Keratinocyte (primary cell): ENCODE results near the gene ATOX1. TPM values are rescaled to one million over a fixed set of nuclear protein-coding genes. Genes with fewer than 3 reads are reported as not detected.
"Not testable (repeated sequence)": the region's sequence is repeated elsewhere in the genome, so short reads cannot be mapped to it uniquely, and the experiment has no call there.

Source experiments
- DNase-seq: peaks from one replicate; pipeline ENCODE4 v3.0.0-alpha.2; 2011; ENCODE audit warnings: low read depth, missing footprints, low spot score
- FAIRE-seq: peaks from 2 replicates; lab custom pipeline; 2011; peaks lifted over from hg19 to GRCh38; lab: Jason Lieb, UNC
- H2AFZ ChIP-seq: 2 replicates; pipeline ENCODE4 v1.6.0; 2012; ENCODE audit warnings: low read length, control low read depth, inconsistent platforms; ENCODE audit not compliant: control insufficient read depth
- H3K27ac ChIP-seq: 2 replicates; pipeline ENCODE4 v1.5.1; 2011; ENCODE audit warnings: low read length; ENCODE audit not compliant: control insufficient read depth, insufficient read depth
- H3K27me3 ChIP-seq: 3 replicates; pipeline ENCODE4 v1.6.0; 2011; ENCODE audit warnings: low read length; ENCODE audit not compliant: control insufficient read depth, insufficient read depth; ENCODE audit errors: extremely low read depth
- H3K36me3 ChIP-seq, 2 experiments: 2 replicates in 1 of 2; 3 replicates in 1 of 2; pipeline ENCODE4 v1.5.1; 2011; ENCODE audit warnings: low read length in 2 of 2, mild to moderate bottlenecking in 1 of 2; ENCODE audit not compliant: control insufficient read depth in 2 of 2, insufficient read depth in 2 of 2; ENCODE audit errors: extremely low read depth in 1 of 2
- H3K4me1 ChIP-seq: 3 replicates; pipeline ENCODE4 v1.5.1; 2011; ENCODE audit warnings: low read length; ENCODE audit not compliant: control insufficient read depth, insufficient read depth; ENCODE audit errors: extremely low read depth
- H3K4me2 ChIP-seq: 3 replicates; pipeline ENCODE4 v1.6.0; 2011; ENCODE audit warnings: low read depth, low read length; ENCODE audit not compliant: control insufficient read depth, insufficient read depth; ENCODE audit errors: extremely low read depth
- H3K4me3 ChIP-seq, 3 experiments: fragments of 200-600 bp in 1 of 3; sonication (generic) in 1 of 3; 2 replicates in 2 of 3; 3 replicates in 1 of 3; pipeline ENCODE4 v1.5.1; 2011 to 2016; ENCODE audit warnings: low read length in 3 of 3, mild to moderate bottlenecking in 3 of 3, control low read depth in 2 of 3, inconsistent platforms in 1 of 3, low read depth in 1 of 3, mixed read lengths in 1 of 3, mixed run types in 1 of 3, moderate library complexity in 1 of 3; ENCODE audit not compliant: control insufficient read depth in 2 of 3, insufficient read depth in 2 of 3; ENCODE audit errors: extremely low read depth in 1 of 3
- H3K79me2 ChIP-seq: 2 replicates; pipeline ENCODE4 v1.6.0; 2012; ENCODE audit warnings: low read length; ENCODE audit not compliant: control insufficient read depth, insufficient read depth
- H3K9ac ChIP-seq: 3 replicates; pipeline ENCODE4 v1.6.0; 2011; ENCODE audit warnings: low read length; ENCODE audit not compliant: control insufficient read depth, insufficient read depth; ENCODE audit errors: extremely low read depth
- H3K9me1 ChIP-seq: 3 replicates; pipeline ENCODE4 v1.6.0; 2011; ENCODE audit warnings: low read length; ENCODE audit not compliant: control insufficient read depth, insufficient read depth; ENCODE audit errors: extremely low read depth
- H3K9me3 ChIP-seq: 2 replicates; pipeline ENCODE4 v1.5.1; 2012; ENCODE audit warnings: low read depth, low read length; ENCODE audit not compliant: control insufficient read depth
- H4K20me1 ChIP-seq: 3 replicates; pipeline ENCODE4 v1.6.0; 2011; ENCODE audit warnings: low read length; ENCODE audit not compliant: control insufficient read depth, insufficient read depth; ENCODE audit errors: extremely low read depth
- EZH2 ChIP-seq: IDR thresholded peaks from one replicate; pipeline ENCODE4 v1.6.1; 2012; ENCODE audit warnings: inconsistent platforms, mild to moderate bottlenecking, low read length, moderate library complexity
- dilution Hi-C: fragments of 300-500 bp; cut with MboI; formaldehyde crosslinking; loops from one replicate; pipeline ENCODE4 v1.7.0; 2020; ENCODE audit warnings: low sequenced_read_pairs; ENCODE audit not compliant: extremely low pct_ligation_motif_present
- polyA plus RNA-seq, 5 experiments: library from polyadenylated mRNA; depleted of rRNA in 3 of 5; stranded (reverse) in 3 of 5; stranded (forward) in 1 of 5; unstranded in 1 of 5; fragments of >200 nt; gene quantifications; 1 replicate in 1 of 5; 2 replicates in 3 of 5; 3 replicates in 1 of 5; pipeline versions ENCODE4 v1.2.1 to v1.2.3, GENCODE V29; 2011 to 2012; ENCODE audit warnings: missing spikeins in 2 of 5, low read depth in 1 of 5, low replicate concordance in 1 of 5
- TF ChIP-seq, protein P1 (sequence below), 3 experiments: IDR thresholded peaks in 1 of 3; conservative IDR thresholded peaks in 1 of 3; optimal IDR thresholded peaks in 1 of 3; 2 replicates in 2 of 3; 3 replicates in 1 of 3; pipeline versions ENCODE3 to v1.5.1; 2011; ENCODE audit warnings: low read length in 3 of 3, mild to moderate bottlenecking in 3 of 3, moderate library complexity in 2 of 3, control low read depth in 1 of 3, inconsistent platforms in 1 of 3; ENCODE audit not compliant: insufficient read depth in 2 of 3; ENCODE audit errors: extremely low read depth in 1 of 3

Gene ATOX1
- polyA plus RNA-seq, 1 donor (not counting 4 experiments of a cell fraction or from before 2014, with no cell fraction given), result 173 TPM

DNA sequence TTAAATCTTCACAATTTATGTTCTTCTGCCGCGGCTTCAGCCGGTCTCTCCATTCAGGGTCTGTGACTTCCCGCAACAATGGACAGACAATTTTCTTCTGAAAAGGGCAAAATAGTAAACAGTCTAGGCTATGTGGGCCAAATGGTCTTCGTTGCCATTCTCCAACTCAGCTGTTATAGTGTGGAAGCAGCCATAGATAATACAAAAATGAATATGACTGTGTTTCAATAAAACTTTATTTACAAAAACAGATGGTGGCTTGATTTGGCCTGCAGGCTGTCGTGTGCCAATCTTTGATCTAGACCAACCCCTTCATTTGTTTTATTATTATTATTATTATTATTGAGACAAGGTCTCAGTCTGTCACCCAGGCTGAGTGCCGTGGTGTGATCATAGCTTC, 28.1 kb downstream of the ATOX1 start:
- no peaks in the 10 kb centered on the region for H4K20me1 ChIP-seq
- no peaks in the 10 kb centered on the region for H3K36me3 ChIP-seq
- H3K27ac ChIP-seq, result no peak overlapping the region
- no peaks in the 10 kb centered on the region for H3K4me1 ChIP-seq
- H3K4me3 ChIP-seq, result no peak overlapping the region
- no peak for DNase-seq
- no peaks in the 10 kb centered on the region for H3K9me1 ChIP-seq
- H3K9me3 ChIP-seq, result peaks cover 4% of the 10 kb centered on the region
- no peak overlapping the region for H3K4me2 ChIP-seq
- H3K79me2 ChIP-seq, result no peaks in the 10 kb centered on the region
- no peaks in the 10 kb centered on the region for H3K27me3 ChIP-seq
- no peak overlapping the region for H3K9ac ChIP-seq
- dilution Hi-C loops, result no loop called here
- H2AFZ ChIP-seq, result no peak overlapping the region
- no peak for FAIRE-seq
- TF ChIP-seq, protein P1, sequence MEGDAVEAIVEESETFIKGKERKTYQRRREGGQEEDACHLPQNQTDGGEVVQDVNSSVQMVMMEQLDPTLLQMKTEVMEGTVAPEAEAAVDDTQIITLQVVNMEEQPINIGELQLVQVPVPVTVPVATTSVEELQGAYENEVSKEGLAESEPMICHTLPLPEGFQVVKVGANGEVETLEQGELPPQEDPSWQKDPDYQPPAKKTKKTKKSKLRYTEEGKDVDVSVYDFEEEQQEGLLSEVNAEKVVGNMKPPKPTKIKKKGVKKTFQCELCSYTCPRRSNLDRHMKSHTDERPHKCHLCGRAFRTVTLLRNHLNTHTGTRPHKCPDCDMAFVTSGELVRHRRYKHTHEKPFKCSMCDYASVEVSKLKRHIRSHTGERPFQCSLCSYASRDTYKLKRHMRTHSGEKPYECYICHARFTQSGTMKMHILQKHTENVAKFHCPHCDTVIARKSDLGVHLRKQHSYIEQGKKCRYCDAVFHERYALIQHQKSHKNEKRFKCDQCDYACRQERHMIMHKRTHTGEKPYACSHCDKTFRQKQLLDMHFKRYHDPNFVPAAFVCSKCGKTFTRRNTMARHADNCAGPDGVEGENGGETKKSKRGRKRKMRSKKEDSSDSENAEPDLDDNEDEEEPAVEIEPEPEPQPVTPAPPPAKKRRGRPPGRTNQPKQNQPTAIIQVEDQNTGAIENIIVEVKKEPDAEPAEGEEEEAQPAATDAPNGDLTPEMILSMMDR (optimal IDR thresholded peaks at IDR 0.05 in 1 of 3, IDR thresholded peaks at IDR 0.05 in 1 of 3, conservative IDR thresholded peaks at IDR 0.05 in 1 of 3; ENCODE audit: extremely low read depth in 1 of 3, insufficient read depth in 2 of 3, low read length in 3 of 3), result no peak
- no peak for TF ChIP-seq EZH2

DNA sequence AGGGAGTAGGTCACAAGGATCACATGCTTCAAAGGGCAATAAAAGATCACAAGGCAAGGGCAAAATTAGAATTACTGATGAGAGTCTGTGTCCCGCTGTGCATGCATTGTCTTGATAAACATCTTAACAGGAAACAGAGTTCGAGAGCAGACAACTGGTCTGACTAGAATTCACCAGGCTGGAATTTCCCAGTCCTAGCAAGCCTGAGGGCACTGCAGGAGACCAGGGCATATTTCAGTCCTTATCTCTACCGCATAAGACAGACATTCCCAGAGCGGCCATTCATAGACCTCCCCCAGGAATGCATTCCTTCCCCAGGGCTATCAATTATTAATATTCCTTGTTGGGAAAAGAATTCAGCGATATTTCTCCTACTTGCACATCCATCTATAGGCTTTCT, 28.8 kb downstream of the ATOX1 start:
- DNase-seq, H3K36me3 ChIP-seq, H3K27ac ChIP-seq, H3K4me1 ChIP-seq, H3K4me3 ChIP-seq, H3K9me1 ChIP-seq, H2AFZ ChIP-seq, H4K20me1 ChIP-seq, dilution Hi-C loops, H3K9me3 ChIP-seq, H3K4me2 ChIP-seq, FAIRE-seq, H3K9ac ChIP-seq, H3K27me3 ChIP-seq, H3K79me2 ChIP-seq: not testable (repeated sequence)

DNA sequence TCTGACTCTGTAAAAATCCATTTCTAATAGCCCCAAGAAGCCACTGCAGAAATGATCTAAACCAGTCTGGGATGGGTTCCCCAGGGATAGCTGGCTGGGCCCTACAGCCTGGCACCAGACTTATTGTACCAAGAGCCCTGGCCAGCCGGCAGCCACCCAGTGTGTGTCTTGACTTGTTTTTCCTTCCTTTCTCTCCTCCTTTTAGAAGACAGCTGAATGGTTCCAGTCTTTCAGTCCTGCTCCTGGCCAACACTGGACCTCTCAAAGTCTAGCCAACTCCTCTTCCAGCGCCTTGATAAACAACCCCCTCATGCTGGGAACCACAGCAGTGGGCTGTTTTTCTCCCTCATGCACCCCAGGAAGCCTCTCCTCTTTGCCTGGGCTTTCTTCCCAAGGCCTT, 34.1 kb downstream of the ATOX1 start:
- no peak for DNase-seq
- Histone ChIP-seq H3K9me1 (no peaks in the 10 kb centered on the region), H3K4me2 (no peak overlapping the region), H3K4me1 (peaks cover 15% of the 10 kb centered on the region), H3K9ac (no peak overlapping the region), H3K27ac (no peak overlapping the region), H3K79me2 (no peaks in the 10 kb centered on the region), H2AFZ (no peak overlapping the region), H3K27me3 (no peaks in the 10 kb centered on the region), H3K36me3 (no peaks in the 10 kb centered on the region), H3K9me3 (peaks cover 2% of the 10 kb centered on the region), H3K4me3 (no peak overlapping the region), H4K20me1 (no peaks in the 10 kb centered on the region)
- dilution Hi-C loops, result no loop called here
- FAIRE-seq, result no peak
- TF ChIP-seq EZH2, result no peak
- TF ChIP-seq, protein P1 (optimal IDR thresholded peaks at IDR 0.05 in 1 of 3, IDR thresholded peaks at IDR 0.05 in 1 of 3, conservative IDR thresholded peaks at IDR 0.05 in 1 of 3; ENCODE audit: extremely low read depth in 1 of 3, insufficient read depth in 2 of 3, low read length in 3 of 3), result no peak
